IgD-negative memory B cell (primary cell): ENCODE results near the gene CERS6. TPM values are rescaled to one million over a fixed set of nuclear protein-coding genes. Genes with fewer than 3 reads are reported as not detected.
"Not testable (repeated sequence)": the region's sequence is repeated elsewhere in the genome, so short reads cannot be mapped to it uniquely, and the experiment has no call there.

Experiments
- H3K27ac Mint-ChIP-seq, 3 donors: one replicate each; pipeline ENCODE4 v1.8.0; 2020 to 2022; ENCODE audit warnings: mild to moderate bottlenecking in 3 of 3, mixed read lengths in 3 of 3, moderate library complexity in 1 of 3
- H3K27me3 Mint-ChIP-seq: one replicate; pipeline ENCODE4 v1.8.0; 2021; ENCODE audit warnings: mixed read lengths
- H3K36me3 Mint-ChIP-seq: one replicate; pipeline ENCODE4 v1.8.0; 2020; ENCODE audit warnings: mild to moderate bottlenecking, mixed read lengths
- H3K4me1 Mint-ChIP-seq, 3 donors: one replicate each; pipeline ENCODE4 v1.8.0; 2020 to 2022; ENCODE audit warnings: mixed read lengths in 3 of 3, mild to moderate bottlenecking in 1 of 3
- H3K4me3 Mint-ChIP-seq, 4 donors: one replicate each; pipeline ENCODE4 v1.8.0; 2020 to 2022; ENCODE audit warnings: mild to moderate bottlenecking in 4 of 4, mixed read lengths in 4 of 4, moderate library complexity in 3 of 4
- H3K9me3 Mint-ChIP-seq, 3 donors: one replicate each; pipeline ENCODE4 v1.8.0; 2020 to 2021; ENCODE audit warnings: mixed read lengths in 3 of 3, mild to moderate bottlenecking in 1 of 3
- polyA plus RNA-seq: library from polyadenylated mRNA; unstranded; fragments of 300-500 nt; fragmentation: Illumina TruSeq; gene quantifications from one replicate; pipeline ENCODE4 v1.2.3, GENCODE V29; 2021

CERS6 gene
- polyA plus RNA-seq, 1 donor from 2014 or later, result 2.7 TPM

GRCh38 chr2:168770796-168771195 is 314.7 kb downstream of the CERS6 start:
- Mint-ChIP-seq H3K4me1 (no peaks in the 10 kb centered on the region), H3K27me3 (no peaks in the 10 kb centered on the region), H3K4me3 (no peak overlapping the region), H3K36me3 (peaks cover 9% of the 10 kb centered on the region), H3K27ac (no peak overlapping the region), H3K9me3 (peaks cover 0 to 4% (median 1%) of the 10 kb centered on the region in 3 donors)

- Mint-ChIP-seq H3K4me3 (no peak overlapping the region), H3K9me3 (peaks cover 0 to 6% (median 5%) of the 10 kb centered on the region in 3 donors), H3K4me1 (no peaks in the 10 kb centered on the region), H3K27ac (no peak overlapping the region), H3K27me3 (no peaks in the 10 kb centered on the region), H3K36me3 (peaks cover 4% of the 10 kb centered on the region)
These were observed 316.6 kb downstream of the CERS6 start for GRCh38 chr2:168772704-168773103.

GRCh38 chr2:168773128-168773527 is 317.1 kb downstream of the CERS6 start:
- no peaks in the 10 kb centered on the region for H3K27me3 Mint-ChIP-seq
- H3K27ac Mint-ChIP-seq, result no peak overlapping the region
- peaks cover 4% of the 10 kb centered on the region for H3K36me3 Mint-ChIP-seq
- peaks cover 0 to 6% (median 5%) of the 10 kb centered on the region in 3 donors for H3K9me3 Mint-ChIP-seq
- no peak overlapping the region for H3K4me3 Mint-ChIP-seq
- H3K4me1 Mint-ChIP-seq, result no peaks in the 10 kb centered on the region

GRCh38 chr2:168773719-168774521 is 317.8 kb downstream of the CERS6 start:
- H3K36me3 Mint-ChIP-seq, result peaks cover 4% of the 10 kb centered on the region
- no peak overlapping the region for H3K27ac Mint-ChIP-seq
- no peaks in the 10 kb centered on the region for H3K4me1 Mint-ChIP-seq

GRCh38 chr2:168775837-168776236 is 319.8 kb downstream of the CERS6 start:
- H3K4me3 Mint-ChIP-seq, result no peak overlapping the region
- peaks cover 4% of the 10 kb centered on the region for H3K36me3 Mint-ChIP-seq
- no peaks in the 10 kb centered on the region for H3K4me1 Mint-ChIP-seq
- peaks cover 0 to 6% (median 5%) of the 10 kb centered on the region in 3 donors for H3K9me3 Mint-ChIP-seq
- H3K27ac Mint-ChIP-seq, result no peak overlapping the region
- H3K27me3 Mint-ChIP-seq, result no peaks in the 10 kb centered on the region

More at GRCh38 chr2:168773719-168774521, 317.8 kb downstream of the CERS6 start:
- H3K9me3 Mint-ChIP-seq, result peaks cover 0 to 6% (median 5%) of the 10 kb centered on the region in 3 donors
- H3K27me3 Mint-ChIP-seq, result no peaks in the 10 kb centered on the region
- H3K4me3 Mint-ChIP-seq, result no peak overlapping the region

GRCh38 chr2:168780669-168781071 is 324.6 kb downstream of the CERS6 start:
- Mint-ChIP-seq H3K4me1 (no peaks in the 10 kb centered on the region), H3K9me3 (peaks cover 0 to 5% (median 3%) of the 10 kb centered on the region in 3 donors), H3K36me3 (no peaks in the 10 kb centered on the region), H3K27me3 (no peaks in the 10 kb centered on the region), H3K27ac (no peak overlapping the region), H3K4me3 (no peak overlapping the region)

GRCh38 chr2:168781191-168781817 is 325.2 kb downstream of the CERS6 start:
- no peaks in the 10 kb centered on the region for H3K4me1 Mint-ChIP-seq

GRCh38 chr2:168782271-168782670 is 326.2 kb downstream of the CERS6 start:
- H3K36me3 Mint-ChIP-seq, result no peaks in the 10 kb centered on the region
- H3K27ac Mint-ChIP-seq, result no peak overlapping the region
- no peaks in the 10 kb centered on the region for H3K4me1 Mint-ChIP-seq
- H3K9me3 Mint-ChIP-seq, result no peaks in the 10 kb centered on the region
- no peak overlapping the region for H3K4me3 Mint-ChIP-seq
- H3K27me3 Mint-ChIP-seq, result no peaks in the 10 kb centered on the region

More at GRCh38 chr2:168781191-168781817, 325.2 kb downstream of the CERS6 start:
- Mint-ChIP-seq H3K9me3 (no peaks in the 10 kb centered on the region), H3K27me3 (no peaks in the 10 kb centered on the region), H3K36me3 (no peaks in the 10 kb centered on the region), H3K4me3 (no peak overlapping the region), H3K27ac (no peak overlapping the region)

GRCh38 chr2:168784993-168785392 is 328.9 kb downstream of the CERS6 start:
- Mint-ChIP-seq H3K27me3 (no peaks in the 10 kb centered on the region), H3K36me3 (no peaks in the 10 kb centered on the region), H3K4me3 (no peak overlapping the region), H3K27ac (no peak overlapping the region), H3K4me1 (no peaks in the 10 kb centered on the region), H3K9me3 (no peaks in the 10 kb centered on the region)

GRCh38 chr2:168787098-168787781 is 331.2 kb downstream of the CERS6 start:
- Mint-ChIP-seq H3K9me3 (no peaks in the 10 kb centered on the region), H3K27me3 (no peaks in the 10 kb centered on the region), H3K27ac (no peak overlapping the region), H3K36me3 (no peaks in the 10 kb centered on the region), H3K4me3 (no peak overlapping the region), H3K4me1 (no peaks in the 10 kb centered on the region)

GRCh38 chr2:168787782-168788376 is 331.8 kb downstream of the CERS6 start:
- no peaks in the 10 kb centered on the region for H3K36me3 Mint-ChIP-seq
- no peaks in the 10 kb centered on the region for H3K9me3 Mint-ChIP-seq
- H3K4me3 Mint-ChIP-seq, result no peak overlapping the region
- H3K27ac Mint-ChIP-seq, result no peak overlapping the region
- no peaks in the 10 kb centered on the region for H3K27me3 Mint-ChIP-seq
- H3K4me1 Mint-ChIP-seq, result no peaks in the 10 kb centered on the region

- Mint-ChIP-seq H3K9me3 (no peaks in the 10 kb centered on the region), H3K4me1 (no peaks in the 10 kb centered on the region), H3K36me3 (no peaks in the 10 kb centered on the region), H3K4me3 (no peak overlapping the region), H3K27ac (no peak overlapping the region), H3K27me3 (peaks cover 3% of the 10 kb centered on the region)
These were observed 333.7 kb downstream of the CERS6 start for GRCh38 chr2:168789776-168790175.

- Mint-ChIP-seq H3K9me3 (no peaks in the 10 kb centered on the region), H3K27ac (no peak overlapping the region), H3K4me3 (no peak overlapping the region), H3K27me3 (peaks cover 3% of the 10 kb centered on the region), H3K4me1 (no peaks in the 10 kb centered on the region), H3K36me3 (no peaks in the 10 kb centered on the region)
These were observed 334.3 kb downstream of the CERS6 start for GRCh38 chr2:168790226-168790902.

- not testable (repeated sequence) for H3K4me1 Mint-ChIP-seq, H3K4me3 Mint-ChIP-seq, H3K27me3 Mint-ChIP-seq, H3K27ac Mint-ChIP-seq, H3K9me3 Mint-ChIP-seq, H3K36me3 Mint-ChIP-seq
These were observed 335.1 kb downstream of the CERS6 start for GRCh38 chr2:168791140-168791539.

GRCh38 chr2:168793596-168793995 is 337.5 kb downstream of the CERS6 start:
- no peaks in the 10 kb centered on the region for H3K4me1 Mint-ChIP-seq
- H3K36me3 Mint-ChIP-seq, result no peaks in the 10 kb centered on the region
- H3K9me3 Mint-ChIP-seq, result no peaks in the 10 kb centered on the region
- H3K27ac Mint-ChIP-seq, result no peak overlapping the region
- no peak overlapping the region for H3K4me3 Mint-ChIP-seq
- peaks cover 3% of the 10 kb centered on the region for H3K27me3 Mint-ChIP-seq
